NCI-H128 (cell line): Measurements from ENCODE around the gene SLCO1A2.

Experiments
- DNase-seq: peaks from one replicate; lab custom pipeline; 2025; ENCODE audit not compliant: unreplicated experiment; lab: John Stamatoyannopoulos, UW

The SLCO1A2 gene

DNA sequence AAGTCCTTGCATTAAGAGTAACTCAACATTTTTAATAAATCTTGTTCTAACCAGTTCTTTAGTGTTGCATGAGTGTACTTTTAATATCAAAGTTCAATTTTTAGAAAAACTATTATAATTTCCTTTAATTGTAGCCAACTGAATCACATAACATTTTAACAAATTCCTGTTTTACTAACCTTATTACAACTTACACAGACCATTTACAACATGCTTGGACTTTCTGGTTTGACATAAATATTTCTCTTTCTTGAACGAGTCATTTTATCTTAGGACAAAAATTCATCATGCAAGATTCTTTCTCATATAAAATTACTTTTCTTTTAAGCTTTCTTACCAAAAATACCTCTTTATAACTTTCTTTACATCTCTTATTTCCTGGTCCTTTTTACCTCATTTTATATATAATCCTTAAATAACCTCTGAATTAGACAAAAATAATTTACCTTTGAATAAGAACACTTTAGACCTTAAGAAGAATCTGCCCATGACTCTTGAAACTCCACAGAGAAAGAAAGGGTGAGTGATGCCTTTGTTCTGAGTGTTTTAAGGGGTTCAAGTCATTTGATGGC lies 3.9 kb downstream of the SLCO1A2 start:
- no peak for DNase-seq

DNA sequence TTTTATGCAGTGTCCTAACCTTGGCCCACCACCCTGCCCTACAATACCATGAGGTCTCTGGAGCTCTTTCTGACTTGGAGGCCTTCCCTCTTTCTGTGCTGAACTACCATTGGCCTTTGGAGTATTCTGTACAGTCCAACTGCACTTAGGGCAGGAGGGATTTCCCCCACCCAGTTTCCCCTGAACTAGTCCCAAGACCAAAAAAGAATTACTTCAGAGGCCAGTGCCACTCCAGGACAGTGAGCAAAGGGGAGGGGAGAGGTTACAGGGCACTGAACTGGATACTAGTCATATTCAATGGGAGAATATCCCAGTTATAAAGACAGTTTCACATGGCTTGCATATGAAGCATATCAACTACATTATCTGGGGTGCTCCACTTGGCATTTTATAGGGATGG lies 6.1 kb downstream of the SLCO1A2 start:
- DNase-seq = no peak

DNA sequence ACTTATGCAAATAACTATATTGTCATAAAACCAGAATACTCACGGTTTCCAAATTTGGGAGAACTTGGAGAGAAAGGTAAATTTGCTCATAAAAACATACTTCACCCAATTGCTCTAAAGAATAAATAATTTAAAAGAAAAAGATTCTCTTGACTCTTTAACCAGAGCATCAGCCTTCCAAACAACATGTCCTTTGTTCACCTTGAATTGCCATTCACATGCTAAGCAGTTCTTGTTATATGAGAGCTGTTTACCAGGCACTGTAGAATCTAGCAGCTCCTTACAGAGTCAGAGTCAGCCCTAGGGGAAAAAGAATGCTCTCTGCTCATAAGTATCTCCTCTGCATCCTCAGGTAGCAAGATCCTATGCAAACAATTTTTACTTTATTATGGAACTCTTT lies 10.2 kb downstream of the SLCO1A2 start:
- no peak for DNase-seq

DNA sequence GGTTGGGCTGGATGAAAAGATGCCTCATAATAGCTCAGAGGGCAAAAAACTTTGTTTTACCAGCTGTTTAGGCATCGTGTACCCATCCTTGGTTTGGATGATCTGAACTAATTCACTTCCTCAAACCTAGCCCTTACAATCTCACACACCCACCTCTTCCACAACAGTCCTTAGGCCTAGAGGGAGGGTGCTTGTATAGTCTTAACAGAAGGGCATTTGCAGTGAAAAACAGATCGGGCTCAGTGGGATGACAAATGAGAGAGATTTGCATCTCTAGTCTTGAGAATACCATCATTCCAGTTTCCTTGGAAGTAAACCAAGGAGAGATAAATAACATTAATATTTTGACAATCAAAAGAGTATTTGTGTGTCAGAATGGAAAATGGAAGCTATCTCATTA lies 11.0 kb downstream of the SLCO1A2 start:
- DNase-seq = no peak

DNA sequence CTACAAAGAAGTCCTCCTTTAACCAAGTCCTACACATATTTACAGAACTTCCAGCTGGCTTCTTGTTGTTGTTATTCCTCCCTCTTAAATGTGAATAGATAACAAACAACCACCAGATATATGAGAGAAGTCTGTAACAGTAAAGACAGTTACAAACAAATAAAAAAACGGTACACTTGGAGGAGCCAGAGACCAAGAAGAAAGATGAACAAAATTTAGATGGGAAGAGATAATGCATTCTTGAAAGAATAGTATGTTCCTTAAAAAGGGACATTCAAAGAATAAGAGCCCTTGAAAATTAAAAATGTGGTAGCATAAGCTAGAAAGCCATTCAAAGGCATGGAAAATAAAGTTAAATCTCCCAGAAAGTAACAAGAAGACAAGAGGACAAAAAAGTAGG lies 25.9 kb downstream of the SLCO1A2 start:
- no peak for DNase-seq

DNA sequence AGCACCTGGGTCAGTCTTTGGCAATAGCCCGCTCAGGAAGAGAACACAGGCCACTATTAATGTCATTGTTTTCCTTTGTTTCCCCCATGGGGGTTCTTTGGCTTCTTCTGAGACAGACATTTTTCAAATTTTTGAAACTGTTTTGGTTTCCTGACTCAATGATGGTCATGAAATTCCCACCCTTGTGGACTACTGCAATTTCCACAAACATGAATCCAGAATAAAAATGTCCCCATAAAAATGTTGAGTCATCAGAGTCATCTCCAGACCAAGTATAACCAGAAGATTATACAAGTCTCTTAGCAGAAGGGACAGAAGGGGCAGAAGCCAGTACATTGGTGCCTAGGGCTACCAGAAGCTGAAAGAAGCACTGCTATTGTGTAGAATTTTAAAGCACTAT lies 29.1 kb downstream of the SLCO1A2 start:
- DNase-seq = no peak

DNA sequence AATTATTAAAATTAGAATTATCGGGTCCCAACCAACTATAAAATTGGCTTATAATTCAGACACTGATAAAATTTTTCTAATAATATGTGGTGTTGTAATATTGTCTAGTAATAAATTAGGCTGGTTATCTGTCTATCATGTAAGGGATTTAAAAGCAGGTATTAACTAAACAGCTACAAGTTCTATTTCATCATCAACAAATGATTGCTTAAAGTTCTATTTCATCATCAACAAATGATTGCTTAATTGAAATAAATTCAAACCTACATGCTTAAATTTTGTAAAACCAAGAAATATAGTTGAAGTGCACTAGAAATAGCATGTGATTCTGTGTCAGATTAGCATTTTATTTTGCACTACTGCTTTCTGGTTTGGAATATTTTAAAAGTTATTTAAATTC lies 34.1 kb downstream of the SLCO1A2 start:
- DNase-seq = no peak

DNA sequence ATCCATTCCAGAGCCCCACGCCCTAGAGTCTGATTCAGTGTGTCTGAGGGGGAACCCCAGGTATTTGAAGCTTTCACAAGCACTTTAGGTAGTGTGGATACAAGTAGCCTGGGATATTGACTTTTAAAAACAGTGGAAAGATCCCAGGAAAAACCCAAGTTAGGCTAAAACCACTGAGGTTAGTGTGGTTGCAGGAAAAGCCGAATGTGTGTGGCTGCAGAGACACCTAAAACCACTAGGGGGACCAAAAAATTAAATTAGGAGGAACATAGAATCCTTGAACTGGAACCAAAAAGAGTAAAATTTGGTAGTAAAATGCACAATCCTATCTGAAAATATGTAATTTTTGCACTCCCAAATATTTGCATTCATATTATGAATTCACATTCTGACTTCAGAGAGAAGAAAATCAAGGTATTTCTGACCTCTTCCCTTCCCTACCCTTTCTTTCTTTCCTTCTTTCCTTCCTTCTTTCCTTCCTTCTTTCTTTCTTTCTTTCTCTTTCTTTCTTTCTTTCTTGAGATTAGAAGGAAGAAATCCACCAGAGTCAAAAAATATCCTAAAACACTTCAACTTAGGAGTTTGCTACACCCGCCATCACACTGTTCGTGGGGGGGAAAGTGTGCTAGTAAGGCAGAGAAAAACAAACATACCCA lies 37.8 kb downstream of the SLCO1A2 start:
- DNase-seq = no peak

DNA sequence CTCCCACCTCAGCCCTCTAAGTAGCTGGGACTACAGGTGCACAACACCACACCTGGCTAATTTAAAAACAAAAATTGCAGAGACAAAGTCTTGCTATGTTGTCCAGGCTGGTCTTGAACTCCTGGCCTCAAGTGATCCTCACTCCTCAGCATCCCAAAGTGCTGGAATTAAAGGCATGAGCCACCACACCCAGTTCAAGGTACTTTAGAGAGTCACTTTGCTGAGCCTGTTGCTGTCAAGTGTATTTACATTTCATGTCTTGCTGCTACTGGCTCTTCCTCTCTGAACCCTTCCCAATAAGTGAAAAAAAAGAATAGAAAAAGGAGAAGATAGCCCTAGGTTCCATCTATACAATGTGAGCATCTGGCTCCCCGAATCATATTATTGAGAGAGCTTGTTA lies 38.4 kb downstream of the SLCO1A2 start:
- DNase-seq = no peak

DNA sequence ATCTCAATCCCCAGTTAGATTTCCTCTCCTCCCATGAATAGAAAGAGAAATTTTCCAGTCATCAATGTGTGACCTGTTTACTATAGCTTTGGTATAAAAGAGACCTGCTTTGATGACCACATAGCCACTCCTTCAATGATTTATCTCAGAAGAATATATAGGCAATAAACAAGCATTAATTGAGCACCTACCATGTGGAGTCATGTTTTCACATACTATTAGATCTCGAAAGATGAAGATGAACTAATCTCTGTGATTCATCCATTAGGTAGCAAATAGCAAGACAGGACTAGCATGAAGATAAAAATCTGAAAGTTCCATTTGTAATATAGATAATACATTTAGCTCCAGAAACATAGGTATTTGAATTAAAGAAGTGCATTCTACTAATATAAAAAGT lies 40.5 kb downstream of the SLCO1A2 start:
- DNase-seq = no peak

DNA sequence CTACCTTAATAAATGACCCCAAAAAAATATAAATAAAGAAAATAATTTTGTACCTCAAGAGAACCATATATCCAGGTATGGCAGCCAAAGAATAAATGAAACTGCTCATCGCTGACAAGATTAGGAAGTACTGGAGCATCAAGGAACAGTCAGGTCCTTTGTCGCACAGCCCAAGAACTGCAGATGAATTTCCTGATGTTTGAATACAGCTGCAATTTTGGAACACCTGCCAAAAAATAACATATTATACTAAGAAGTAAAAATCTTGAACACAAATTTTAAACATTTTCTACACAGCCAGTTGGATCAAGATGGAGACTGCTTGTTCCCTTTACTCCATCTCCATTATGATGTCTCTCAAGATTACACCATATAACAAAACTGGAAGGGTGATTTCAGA lies 42.6 kb downstream of the SLCO1A2 start:
- DNase-seq = no peak

DNA sequence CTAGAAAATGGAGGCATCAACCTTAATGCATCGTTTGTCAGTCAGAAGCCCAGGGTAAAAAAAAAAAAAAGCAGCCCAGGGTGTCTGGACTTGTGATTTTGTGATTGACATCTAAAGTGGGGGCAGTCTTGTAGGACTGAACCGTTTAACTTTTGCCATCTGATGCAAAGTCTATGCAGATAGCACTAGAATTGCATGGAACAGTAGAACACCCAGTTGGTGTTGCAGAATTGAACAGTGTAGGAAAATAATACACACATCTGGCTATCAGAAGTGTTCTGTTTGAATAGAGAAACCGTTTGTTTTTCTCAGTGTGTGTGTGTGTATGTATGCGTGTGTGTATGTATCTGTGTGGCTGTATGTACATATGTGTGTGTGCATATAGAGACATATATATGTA lies 45.0 kb downstream of the SLCO1A2 start:
- DNase-seq = no peak

DNA sequence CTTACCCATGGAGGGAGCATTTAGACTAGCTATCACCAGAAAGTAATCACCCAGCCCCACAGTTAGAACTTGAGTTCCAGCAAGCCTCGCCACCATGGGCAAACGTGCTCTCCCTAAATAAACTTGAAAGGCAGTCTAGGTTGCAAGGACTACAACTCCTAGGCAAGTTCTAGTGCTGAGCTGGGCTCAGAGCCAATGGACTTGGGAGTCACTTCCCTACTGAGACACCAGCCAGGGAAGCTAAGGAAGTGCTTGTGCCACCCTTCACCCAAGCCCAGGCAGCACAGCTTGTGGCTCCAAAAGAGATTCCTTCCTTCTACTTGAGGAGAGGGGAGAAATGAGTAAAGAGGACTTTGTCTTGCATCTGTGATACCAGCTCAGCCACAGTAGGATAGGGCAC lies 57.9 kb downstream of the SLCO1A2 start:
- DNase-seq = no peak

DNA sequence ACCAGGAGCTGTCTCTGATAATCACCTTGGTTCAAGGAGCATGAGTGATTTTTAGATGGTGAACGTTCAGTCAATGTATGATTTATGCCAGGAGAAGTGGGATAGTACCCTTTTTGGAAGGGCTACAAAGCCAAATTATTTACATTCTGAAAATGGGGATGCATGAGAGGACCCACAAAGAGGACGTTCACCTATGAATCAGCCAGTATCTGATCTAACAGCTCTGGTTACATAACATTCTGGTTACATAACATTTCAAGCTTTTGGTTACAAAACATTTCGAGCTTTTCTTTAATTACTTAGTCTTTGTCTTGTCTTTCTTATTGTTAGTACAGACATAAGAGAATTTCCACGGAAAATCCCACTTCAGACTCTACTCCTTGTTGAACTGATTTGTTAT lies 68.8 kb downstream of the SLCO1A2 start:
- DNase-seq = no peak

DNA sequence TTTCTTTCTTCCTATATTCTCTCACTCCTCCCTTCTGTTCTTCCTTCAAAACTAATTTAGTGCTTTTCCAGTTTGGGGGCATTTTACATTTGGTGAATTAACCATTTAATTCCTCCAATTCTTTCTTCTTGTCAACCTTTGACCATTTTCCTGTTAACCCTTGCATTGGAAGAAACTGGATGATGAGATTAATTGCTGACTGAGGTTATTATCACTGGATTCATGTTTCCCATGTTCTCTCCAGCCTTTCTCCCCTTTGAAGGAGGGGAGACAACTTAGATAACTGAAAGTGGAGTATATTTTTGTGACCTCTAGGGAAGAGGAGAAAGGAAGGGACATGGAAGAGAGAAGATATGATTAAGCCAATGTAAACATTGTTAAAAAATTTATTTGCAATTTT lies 70.5 kb downstream of the SLCO1A2 start:
- DNase-seq = no peak

DNA sequence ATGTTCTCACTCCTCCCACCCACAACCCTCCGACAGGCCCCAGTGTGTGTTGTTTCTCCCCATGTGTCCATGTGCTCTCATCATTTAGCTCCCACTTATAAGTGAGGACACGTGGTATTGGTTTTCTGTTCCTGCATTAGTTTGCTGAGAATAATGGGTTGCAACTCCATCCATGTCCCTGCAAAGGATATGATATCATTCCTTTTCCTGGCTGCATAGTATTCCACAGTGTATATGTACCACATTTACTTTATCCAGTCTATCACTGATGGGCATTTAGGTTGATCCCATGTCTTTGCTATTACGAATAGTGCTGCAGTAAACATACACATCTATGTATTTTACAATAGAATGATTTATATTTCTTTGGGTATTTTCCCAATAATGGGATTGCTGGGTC lies 77.5 kb downstream of the SLCO1A2 start:
- DNase-seq = no peak

DNA sequence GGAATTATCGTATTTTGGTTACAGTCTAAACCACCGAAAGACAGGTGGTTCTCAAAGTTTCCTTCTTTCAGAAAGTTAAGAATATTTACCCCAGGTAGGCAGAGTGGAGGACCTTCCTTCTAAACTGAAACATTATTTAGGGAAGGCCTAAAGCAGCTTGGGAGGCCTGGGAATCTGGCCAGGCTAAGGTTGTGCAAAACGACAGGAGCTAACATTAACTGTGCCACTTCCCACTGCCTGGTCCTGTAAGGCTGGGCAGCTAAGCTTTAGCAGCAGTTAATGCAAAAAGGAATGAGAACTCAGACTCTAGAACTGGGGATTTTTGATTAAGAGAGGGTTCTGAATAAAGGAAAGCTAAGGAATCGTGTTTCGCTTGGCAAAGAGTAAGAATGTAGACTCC lies 82.6 kb downstream of the SLCO1A2 start:
- no peak for DNase-seq

DNA sequence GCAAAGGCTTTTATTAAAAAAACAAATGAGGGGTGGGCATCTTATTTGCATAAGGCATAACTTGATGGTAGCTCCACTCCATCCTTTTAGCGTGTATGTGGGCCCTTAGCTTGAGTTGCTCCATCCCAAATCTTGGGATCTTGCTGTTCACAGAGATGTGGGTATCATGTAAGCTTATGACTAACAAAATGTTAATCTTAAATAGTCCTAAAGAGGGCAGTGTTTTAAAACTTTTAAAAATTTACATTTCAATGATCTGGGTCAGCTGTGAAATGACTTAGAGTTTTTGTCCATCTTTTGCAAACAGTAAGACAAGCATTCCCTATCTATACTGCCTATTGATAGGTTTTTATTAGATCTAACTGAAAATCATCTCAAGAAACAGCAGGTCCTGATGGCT lies 86.0 kb downstream of the SLCO1A2 start:
- DNase-seq = no peak

DNA sequence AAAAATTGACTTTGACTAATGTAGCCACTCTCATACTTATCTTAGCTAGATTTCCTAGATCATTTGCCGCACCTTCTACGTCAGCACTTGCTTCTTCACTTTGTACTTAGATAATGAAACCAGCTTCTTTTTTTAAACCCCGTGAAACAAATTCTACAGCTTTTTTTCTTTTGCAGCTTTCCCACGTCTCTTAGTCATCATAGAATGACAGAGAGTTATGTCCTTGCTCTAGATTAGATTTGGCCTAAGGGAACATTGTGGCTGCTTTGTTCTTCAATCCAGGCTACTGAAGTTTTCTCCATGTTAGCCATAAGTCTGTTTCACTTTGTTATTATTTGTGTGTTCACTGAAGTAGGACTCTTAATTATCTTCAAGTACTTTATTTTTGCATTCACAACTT lies 94.9 kb downstream of the SLCO1A2 start:
- no peak for DNase-seq

DNA sequence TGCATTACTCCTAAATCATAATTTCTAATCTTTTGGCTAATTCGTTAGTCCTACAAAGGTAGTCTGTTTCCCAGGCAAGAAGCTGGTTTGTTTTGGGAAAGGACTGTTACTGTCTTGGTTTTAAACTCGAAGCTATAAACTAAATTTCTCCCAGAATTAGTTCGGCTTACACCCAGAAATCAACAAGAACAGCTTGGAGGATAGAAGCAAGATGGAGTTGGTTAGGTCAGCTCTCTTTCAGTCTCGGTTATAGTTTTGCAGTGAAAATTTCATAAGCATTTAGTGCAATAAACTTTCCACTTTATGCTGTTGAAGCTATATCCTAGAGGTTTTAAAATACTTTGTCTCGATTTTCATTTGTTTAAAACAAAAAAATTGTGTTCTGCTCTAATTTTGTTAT lies 100.3 kb downstream of the SLCO1A2 start:
- DNase-seq = no peak

DNA sequence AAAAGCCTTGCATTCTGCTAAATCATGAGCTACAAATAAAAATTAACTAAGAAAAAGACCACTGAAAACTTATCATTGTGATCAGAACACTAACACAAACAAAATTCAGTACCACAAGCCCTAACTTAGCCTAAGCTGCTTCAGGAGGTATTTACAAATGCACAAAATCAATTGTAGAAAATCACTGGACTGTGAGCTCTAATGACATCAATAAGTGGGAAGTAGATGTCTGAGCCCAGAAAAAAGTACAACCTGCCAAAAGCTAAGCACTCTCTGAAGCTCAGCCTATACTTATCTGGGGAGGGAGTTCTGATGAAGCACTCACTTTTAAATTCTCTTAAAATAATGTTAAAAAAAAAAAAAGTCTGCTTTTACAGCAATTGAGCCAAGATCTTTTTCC lies 110.8 kb downstream of the SLCO1A2 start:
- no peak for DNase-seq

DNA sequence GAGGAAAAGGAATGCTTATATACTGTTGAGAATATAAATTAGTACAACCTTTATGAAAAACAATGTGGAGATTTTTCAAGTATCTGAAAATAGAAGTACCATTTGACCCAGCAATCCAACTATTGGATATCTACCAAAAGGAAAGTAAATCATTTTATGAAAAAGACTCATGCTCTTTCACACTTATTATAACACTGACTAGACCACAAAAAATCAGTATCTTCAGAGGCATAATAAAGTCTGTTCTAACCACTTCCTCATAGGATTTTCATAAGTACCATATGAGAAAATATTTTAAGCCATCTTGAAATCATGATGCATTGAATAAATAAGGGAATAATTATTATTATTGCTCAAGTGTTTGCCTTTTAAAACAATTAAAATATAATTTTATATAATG lies 112.9 kb downstream of the SLCO1A2 start:
- DNase-seq = no peak

DNA sequence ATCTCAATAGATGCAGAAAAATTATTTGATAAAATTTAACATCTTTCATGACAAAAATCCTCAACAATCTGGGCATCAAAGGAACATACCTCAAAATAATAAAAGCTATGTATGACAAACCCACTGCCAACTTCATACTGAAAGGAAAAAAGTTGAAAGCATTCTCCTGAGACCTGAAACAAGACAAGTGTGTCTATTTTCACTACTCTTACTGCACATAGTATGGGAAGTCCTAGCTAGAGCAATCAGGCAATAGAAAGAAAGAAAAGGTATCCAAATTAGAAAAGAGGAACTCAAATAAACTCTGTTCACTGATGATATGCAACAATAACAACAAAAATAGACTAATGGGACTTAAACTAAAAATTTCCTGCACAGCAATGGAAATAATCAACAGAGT lies 113.6 kb downstream of the SLCO1A2 start:
- no peak for DNase-seq
